Limb (tissue), 2 donors: ENCODE measurements around the gene IRX1.

Source experiments
- DNase-seq, 2 donors: peaks; one replicate each; pipeline ENCODE4 v3.0.0-alpha.2; 2016; ENCODE audit errors: extremely low spot score in 2 of 2

The IRX1 gene

DNA sequence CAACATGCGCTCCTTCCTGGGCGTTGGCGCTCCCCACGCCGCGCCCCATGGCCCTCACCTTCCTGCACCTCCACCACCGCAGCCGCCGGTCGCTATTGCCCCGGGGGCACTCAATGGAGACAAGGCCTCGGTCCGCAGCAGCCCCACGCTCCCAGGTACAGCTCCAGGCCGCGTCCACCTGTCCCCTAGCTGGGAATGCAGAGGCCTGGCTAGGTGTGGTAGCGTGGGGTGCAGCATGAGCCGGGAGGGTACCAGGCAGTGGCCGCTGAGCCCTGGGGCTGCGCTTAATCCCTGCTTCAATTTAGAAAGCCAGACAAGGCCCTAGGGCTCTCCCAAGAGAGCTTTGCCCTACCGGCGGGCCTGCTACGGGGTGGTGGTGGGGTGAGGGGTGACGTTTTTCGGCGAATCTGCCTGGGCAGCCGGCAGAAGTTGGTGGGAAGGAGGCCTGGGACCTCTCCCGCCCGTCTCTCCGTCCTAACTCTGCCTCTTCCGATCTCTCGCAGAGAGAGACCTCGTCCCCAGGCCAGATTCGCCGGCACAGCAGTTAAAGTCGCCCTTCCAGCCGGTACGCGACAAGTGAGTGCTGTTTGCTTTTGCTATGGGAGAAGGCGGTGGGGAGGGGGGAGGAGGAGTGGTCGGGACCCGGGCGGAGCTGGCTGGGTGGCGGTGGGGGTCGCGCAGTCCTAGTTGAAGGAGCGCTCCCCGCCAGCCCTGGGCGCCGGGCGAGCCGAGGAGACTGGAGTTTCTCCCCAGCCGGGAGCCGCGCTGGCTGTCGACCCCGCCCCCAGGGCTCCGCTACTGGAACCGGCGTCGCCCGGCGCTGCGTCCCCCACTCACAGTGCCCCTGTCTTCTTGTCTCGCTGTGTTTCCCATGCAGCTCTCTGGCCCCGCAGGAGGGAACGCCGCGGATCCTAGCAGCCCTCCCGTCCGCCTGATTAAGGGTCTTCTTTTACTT is 4.8 kb downstream of the IRX1 start:
- peak in 1 of 2 donors; percentile 64 for DNase-seq

DNA sequence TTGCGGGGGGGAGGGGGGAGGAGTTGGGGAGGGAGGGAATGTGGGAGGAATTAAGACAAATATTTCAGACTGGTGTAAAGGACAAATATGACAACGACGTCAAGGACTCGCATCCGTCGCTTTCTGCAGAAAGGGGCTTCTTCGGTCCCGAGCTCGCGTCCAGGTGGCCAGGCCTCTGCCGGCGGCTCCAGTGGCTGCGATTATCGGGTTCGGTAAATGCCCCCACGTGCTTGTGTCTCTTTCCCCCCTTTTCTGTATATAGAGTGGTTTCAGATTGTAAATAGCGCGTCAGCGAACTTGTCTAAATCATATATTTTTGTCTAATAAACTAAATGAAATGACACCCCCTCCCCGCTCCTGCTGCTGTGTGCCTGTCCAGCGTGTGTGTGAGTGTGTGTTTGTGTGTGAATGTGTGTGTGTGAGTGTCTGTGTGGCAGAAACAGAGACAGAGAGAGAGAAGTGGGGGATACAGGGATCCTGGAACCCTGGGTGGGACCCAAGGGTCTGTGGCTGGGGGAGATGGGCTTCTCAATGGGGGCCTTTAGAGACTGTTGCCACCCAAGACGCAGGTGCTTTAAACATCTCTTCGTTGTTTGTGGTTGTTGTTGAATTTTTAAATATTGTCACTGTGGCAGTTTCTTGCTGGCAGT is 5.6 kb downstream of the IRX1 start:
- no peak for DNase-seq

DNA sequence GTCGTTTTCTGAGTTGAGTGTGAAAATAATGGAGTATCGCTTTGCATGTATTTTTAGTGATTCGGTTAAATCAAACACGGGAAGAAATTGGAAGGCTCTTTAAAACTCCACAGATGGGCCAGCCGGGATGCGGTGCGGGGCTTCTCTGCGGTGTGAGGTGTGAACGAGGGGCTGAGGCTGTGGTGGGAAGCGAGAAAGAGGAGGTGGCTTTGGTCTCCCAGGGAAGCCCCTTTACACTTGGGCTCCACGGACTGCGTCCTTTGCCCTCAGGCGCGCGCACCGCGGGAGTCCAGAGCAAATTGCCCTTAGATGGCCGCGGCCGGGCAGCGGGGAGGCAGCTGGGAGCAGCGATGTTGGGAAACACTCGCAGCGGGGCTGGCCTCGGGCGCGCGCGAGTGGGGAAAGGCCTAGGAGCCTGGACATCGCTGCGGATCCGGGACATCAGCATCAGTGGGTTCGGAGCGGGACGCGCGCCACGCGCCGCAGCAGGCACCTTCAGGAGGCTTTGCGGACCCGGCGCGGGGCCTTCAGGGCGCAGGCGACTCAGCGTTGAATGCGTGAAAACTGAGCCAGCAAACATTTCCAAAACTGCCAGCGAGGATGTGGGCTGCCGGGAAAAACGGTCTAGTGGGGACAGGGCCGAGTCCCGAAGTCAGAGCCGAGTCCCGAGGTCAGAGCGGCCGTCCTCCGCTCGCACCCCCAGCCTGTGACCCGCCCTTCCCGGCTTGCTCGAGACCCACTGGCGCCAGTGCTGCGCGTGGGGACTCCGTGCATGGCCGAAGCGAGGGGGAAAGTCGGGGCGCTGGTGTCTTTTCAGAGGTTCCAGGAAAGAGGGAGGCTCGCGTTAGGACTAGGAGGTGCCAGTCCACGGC is 6.5 kb downstream of the IRX1 start:
- DNase-seq, result peak in 1 of 2 donors; percentile 57

DNA sequence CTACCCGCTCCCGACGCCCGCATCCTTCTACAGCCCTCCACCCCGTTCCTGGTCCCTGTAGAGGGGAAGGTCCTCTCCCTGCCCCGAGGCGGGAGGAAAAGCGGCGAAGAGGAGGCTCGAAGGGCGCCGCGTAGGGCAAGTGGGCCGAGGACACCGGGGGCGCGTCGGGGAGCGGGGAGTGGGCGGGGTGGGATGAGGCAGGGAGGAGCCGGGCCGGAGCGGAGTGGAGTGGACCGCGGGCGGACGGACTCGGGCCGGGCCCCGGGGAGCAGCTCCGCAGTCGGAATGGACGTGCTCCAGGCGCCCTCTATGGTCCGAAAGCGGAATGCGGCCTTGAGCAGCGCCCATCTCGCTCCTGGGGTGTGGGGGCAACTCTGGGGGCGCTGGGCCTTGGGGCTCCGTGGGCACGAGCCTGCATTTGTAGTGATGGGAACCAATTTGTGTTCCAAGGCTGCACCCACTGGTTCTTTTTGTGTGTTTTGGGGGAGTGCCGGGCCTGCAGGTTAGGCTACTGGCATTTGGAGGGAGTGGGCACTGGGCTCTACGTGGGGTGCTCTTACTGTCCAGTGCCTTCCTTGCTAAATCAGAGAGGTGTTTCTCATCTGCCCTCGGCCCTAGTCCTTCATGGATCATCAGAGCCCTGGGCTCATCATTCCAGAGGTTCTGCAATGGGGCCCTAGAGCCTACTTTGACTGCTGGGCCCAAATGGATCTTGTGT is 7.3 kb downstream of the IRX1 start:
- peak in 1 of 2 donors; percentile 78 for DNase-seq

DNA sequence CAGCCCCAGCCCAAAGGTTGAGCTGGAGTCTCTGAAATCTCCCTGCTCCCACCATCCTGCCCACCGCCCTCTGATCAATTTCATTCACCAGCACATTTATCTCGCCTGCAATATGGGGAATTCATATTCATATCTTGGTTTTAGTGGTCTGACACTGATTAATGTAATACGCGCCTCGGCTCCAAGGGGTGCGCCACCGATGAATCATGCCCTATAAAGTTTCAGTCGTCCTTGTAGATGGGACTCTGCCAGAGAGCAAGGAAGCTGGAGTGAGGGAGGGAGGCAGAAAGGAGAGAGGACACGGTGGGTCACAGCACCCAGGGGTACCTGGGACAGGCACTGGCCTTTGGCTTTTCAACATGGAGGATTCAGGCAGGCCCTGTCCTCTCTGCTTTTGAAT is 8.9 kb downstream of the IRX1 start:
- DNase-seq, result no peak

DNA sequence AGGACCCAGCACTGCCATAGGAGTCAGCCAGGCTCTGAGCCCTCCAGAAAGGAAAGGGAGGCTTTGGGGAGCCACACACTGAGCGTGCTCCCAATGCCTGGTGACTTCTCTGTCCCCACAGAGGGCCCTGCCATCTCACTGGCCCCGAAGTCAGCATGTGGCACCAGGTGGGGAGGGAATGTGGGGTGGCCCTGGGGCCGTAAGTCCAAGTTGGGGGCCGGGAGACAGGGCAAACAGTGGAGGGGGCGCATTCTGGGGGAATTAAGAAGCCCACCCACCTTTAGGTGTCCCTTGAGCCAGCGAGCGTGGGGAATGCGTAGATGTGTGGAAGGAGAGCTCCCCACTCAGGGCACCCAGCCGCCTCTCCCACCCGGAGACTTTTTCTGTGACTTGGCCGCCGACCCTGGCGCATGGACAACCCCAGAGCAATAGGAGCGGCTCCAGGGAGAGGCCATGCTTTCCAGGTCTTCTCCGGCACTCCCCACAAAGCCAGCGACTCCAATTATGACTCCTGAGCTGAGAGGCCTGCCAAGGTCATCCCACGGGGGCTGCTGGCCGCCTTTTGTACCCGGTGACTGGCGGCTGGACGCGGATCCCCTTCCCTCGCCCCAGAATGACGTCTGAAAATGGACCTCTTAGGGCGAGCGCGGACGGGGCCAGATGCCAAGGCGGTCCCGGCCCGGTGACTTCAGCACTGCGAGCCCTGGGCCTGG is 9.8 kb downstream of the IRX1 start:
- peak in 1 of 2 donors; percentile 42 for DNase-seq

DNA sequence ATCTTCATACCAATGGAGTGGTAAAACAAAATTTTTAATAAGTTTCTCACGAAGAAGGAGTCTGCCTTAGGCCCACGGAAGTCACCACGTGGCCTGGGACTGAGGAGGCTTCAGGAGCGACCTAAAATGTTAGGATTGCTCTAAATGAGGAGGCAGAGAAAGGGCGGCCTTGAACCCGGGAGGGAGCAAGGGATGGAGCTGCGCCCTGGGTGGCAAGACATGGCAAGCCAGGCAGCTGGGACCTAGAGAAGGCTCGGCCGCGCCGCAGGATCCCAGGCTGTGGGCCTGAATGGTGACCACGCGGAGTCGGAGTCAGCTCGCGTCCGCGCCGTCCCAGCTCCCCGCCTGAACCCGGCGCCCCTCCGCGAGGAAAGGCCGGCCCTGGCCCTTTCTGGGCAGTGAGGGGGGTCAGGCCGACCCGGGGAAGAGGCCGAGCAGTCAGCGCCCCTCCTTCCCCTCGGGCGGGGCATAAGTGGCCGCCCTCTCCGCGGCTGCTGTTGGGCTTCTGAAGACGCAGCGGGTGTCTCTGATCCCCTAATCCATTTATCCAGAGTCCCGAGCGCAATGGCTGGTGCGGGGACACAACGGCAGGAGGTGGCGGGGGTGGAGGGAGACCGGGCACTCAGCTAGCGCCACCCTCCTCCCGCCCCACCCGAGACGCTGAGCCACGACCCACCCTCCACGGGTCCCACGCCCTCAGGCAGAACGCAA is 10.6 kb downstream of the IRX1 start:
- DNase-seq, result peak in 1 of 2 donors; percentile 40

DNA sequence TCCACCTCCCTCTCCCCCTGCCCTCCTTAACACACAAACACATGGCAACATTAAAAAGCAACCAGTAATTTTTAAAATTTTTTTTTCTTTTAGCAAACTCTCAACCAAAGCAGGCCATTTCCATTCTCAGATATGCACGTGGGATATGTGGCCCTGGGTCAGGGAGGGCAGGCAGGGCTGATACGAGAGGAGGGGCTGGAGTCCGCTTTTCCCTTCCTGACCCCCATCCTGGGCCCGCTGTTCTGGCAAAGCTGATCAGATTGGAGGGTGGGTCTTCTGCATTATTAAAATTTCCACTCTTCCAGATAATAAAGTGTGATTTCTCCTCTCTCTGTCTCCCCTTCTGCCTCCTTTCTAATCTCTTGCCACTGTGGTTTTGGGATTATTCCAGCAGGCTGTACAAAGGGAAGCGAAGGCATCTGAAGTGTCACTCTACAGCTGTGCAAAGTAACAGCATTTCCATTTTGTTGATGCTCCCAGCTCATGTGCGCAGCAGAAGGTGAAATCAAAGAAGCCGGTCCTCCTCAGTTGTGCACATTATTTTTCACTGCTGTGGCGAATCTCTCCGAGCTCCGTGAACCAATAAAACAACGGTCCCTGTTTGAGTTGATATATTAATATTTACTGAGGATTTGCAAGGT is 12.0 kb downstream of the IRX1 start:
- DNase-seq, result no peak

DNA sequence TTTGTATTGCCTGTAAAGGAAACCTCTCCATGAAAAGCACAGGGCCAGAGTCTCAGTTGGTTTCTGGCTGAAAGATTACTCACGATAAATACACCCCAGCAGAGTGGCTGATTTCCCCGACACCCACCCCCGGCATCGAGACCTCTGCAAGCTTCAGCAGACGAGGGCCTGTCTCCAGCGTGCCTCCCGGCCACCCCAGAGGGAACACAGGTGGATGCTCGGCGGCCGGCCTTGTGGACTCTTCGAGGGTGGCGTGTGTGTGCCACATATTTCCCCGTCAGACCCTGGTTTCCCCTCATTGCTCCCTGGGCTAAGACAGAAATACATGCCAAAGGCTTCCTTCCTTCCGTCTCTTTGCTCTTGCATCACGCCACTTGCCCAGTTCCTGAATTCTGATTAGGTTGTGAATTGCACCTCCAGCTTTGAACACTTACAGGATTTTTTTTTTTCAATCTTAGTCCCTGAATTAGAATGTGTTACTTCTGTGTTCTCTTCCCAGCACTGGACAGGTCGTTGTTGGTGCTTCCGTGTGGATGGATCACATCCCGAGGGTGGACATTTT is 13.6 kb downstream of the IRX1 start:
- DNase-seq, result no peak

DNA sequence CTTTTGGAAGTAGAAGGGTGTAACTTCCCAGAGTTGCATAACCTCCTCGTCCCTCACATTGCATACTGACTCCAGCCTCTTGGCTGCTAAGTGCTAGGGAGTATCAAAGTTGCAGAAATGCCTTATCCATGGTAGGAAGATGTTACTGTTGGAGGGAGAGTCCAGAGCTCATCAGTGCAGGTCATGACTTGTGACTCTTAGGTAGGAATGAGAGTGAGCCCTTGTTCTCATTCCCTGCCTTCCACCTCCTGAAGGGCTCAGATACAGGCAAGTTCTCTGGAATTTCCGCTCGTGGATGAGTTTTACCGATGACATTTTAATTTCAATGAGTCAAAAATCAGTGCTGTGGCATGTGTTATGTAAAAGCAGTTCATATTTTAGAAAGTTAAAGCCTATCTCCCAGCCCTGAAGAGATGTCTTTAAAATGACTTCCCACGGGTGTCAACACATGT is 17.0 kb downstream of the IRX1 start:
- no peak for DNase-seq

DNA sequence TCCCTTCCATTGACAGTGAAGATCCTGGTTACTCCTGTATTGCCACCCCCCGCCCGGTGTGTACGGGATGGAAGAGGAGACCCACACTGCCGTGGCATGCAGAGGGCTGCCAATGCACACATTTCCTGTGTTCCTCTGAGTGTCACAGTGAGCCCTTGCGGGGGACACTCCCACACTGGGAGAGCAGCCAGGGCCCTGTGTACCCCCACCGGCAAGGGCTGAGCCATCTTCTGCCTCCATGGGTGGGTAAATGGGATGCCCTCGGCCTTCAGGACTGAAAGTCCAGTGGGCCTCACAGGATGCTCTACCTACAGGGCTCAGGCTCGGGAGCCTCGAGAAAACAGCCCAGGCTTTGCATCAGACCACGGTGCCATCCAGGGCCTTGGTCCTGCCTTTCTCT is 18.1 kb downstream of the IRX1 start:
- DNase-seq, result no peak

DNA sequence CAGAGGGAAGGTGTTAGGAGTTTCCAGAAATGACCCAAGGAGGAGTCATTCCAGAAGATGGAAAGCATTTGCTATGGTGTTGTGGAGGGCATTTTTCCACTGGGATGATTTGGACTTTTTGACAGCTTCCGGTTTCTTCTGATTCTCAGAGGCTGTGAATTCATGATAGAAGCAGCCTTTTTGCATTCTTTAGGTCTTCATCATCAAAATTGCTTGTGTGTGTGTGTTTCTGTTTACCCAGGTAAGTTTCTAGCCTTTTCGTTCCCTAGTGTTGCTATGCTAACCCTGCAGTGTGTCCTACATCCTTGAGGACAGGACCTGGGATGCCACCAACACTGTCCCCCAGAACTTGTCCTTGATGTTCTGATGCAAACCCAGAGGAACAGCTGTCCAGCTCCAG is 19.6 kb downstream of the IRX1 start:
- no peak for DNase-seq

DNA sequence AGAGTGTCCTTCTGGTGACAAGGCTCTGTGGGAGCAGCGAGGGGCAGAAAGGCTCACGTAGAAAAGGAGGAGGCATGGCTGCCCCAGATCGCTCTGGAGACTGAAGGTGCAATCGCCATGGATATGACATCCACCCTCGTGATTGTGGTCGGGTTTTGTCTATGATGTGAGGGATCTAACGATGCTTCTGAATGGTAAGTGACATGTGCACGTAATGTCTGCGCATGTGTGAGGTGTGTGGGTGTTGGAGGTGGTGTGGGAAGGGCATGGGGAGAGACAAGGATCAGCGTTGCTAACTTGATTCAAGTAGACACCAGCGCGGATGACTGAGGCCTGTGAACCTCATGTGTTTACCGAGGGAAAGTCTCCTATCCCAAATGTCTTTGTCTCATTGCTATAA is 20.2 kb downstream of the IRX1 start:
- no peak for DNase-seq

DNA sequence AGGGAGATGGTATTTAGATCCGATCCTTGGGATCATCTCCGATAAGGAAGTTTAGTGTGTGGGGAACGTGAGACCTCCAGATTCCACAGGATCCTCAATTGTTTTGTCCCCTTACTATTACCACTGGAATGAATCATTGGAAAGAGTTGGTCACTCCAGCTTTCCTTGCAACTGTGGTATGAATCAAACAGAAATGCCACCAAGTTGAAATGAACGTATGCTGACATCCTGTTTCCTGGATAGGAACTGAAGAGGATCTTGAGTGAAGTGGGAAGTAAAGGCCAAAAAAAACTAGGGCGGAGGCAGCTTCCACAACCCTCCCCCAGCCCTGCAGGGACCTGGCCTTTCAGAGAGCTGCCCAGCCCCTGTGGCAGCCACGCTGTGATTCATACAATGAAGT is 23.9 kb downstream of the IRX1 start:
- DNase-seq, result no peak

DNA sequence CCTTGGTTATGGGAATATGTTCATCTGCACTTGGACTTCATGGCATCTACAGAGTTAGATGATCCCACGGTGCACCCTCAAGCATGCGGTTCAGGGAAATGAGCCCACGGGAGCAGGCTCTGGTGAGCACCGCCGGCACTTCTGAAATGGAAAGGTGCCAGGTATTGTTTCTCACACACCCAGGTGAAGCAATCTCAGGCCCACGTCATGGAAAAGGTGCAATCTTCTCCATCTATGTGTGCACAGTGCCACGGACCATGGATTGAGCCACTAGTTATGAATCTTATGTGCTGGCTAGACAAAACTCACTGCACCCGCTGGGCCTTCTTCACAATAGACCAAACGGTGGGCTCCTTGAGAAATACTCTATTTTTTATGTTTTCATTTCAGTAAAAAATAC is 27.3 kb downstream of the IRX1 start:
- no peak for DNase-seq

DNA sequence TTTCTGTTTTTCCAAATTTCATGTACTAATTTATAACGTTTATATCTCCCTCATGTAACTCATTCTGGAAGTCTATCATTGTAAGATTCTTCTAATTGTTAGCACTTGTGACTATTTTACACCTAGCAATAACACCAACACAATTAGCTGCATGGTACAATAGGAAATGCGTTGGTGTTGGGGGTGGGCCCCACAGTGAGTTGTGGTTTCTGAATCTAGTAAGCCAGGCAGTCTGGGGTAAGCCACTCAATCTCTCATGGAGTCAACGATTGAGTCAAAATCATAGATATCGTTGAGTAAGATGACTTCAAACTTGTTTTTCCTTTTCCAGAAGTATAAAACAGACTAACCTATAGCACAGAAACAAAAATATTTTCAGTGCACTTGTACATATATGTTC is 30.0 kb downstream of the IRX1 start:
- DNase-seq, result no peak

DNA sequence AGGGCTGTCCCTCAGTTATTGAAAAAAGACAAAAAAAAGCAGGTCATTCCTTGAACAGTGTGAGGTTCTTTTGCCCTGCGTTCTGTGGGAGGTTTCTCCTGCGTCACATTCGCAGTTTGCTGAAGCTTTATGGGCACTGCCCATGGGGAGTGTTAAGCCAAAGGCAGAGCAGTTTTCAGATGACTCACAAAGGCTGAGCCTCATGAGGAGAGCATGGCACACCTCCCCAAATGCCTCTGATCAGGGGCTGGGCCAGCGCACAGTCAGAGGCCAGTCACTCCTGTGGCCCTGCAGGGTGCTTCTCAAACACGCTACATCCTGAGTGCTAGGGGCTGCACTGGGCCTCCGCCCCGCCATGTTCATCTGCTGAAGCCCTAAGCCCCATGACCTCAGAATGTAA is 38.4 kb downstream of the IRX1 start:
- DNase-seq, result no peak

DNA sequence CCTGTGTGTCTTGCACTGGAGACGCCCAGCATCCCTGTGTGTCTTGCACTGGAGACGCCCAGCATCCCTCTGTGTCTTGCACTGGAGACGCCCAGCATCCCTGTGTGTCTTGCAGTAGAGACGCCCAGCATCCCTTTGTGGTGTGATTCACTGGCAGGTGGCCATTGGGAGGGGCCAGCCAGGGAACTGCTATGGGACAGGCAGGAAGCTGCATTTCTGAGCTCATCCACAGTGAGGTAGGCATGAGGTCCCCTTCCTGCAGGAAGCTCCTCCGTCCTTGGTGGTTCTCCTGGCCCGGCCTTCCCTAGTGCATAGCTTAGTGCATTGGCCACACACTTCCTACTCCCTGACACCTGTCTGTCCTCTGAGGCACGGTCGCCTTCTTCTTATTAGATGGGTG is 43.5 kb downstream of the IRX1 start:
- no peak for DNase-seq

DNA sequence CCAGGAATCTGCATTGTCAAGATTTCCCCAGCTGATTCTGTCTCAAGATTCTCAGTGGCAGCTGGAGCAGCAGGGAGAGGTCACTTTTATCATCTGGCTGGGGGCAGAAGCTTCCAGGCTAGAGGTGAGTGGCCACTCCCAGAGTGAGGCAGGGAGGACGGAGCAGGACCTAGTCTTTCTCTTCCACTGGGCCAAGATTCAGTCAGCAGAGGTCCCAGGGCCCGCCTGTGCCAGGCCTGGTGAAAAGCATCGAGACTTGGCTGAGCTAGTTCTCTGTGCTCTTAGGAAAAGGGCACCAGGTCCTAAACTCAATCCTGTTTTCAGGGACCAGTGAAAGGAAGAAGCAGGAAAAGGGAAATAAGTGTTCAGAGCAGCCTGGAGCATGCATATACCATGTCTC is 46.6 kb downstream of the IRX1 start:
- DNase-seq, result peak in 1 of 2 donors; percentile 7
